ENCODE data around the gene MOB4. TPM values are rescaled to one million over a fixed set of nuclear protein-coding genes. Genes with fewer than 3 reads are reported as not detected.
A peak's percentile ranks its signal among the peaks of the same experiment; 100 is the strongest.
"Not testable (repeated sequence)": the region's sequence is repeated elsewhere in the genome, so short reads cannot be mapped to it uniquely, and the experiment has no call there.

The MOB4 gene
- total and polyA plus RNA-seq, 10 donors: 15.5 to 38.3 (median 23.7) TPM

- WGBS, 5 donors: 92 to 97% (median 95%) methylated on average over 9 of the region's 9 CpGs
- peaks cover 0 to 93% (median 37%) of the 10 kb centered on the region in 6 donors for H3K36me3 ChIP-seq
- H3K27me3 ChIP-seq (replicated peaks in 1 of 7): no peaks in the 10 kb centered on the region
Measured at GRCh38 chr2:197480165-197481036, 35.5 kb upstream of the MOB4 start.

GRCh38 chr2:197484248-197484647 lies 31.6 kb upstream of the MOB4 start:
- H3K4me1 ChIP-seq; H3K27me3 ChIP-seq (replicated peaks in 1 of 7); intact Hi-C loops (cut with DNase I; ENCODE audit: low total_unique reads); DNase-seq; H3K27ac ChIP-seq; H3K4me3 ChIP-seq: not testable (repeated sequence)
- Histone ChIP-seq H3K36me3 (peaks cover 0 to 95% (median 47%) of the 10 kb centered on the region in 6 donors), H3K9me3 (peaks cover 0 to 32% (median 26%) of the 10 kb centered on the region in 8 donors)
- WGBS, 5 donors: 84 to 92% (median 91%) methylated on average over 3 of the region's 3 CpGs

More at GRCh38 chr2:197480165-197481036, 35.5 kb upstream of the MOB4 start:
- H3K27ac ChIP-seq: no peak overlapping the region
- DNase-seq: no peak
- peaks cover 0 to 21% (median 4%) of the 10 kb centered on the region in 6 donors for H3K4me1 ChIP-seq
- peaks cover 0 to 32% (median 26%) of the 10 kb centered on the region in 8 donors for H3K9me3 ChIP-seq
- no peak overlapping the region for H3K4me3 ChIP-seq
- intact Hi-C loops (cut with DNase I; ENCODE audit: low total_unique reads): no loop called here
- TF ChIP-seq POLR2AphosphoS5 (IDR thresholded peaks at IDR 0.05): no peak
- TF ChIP-seq CTCF (IDR thresholded peaks at IDR 0.05 in 8 of 11, conservative IDR thresholded peaks at IDR 0.05 in 3 of 11): no peak
- no peak for TF ChIP-seq POLR2A (IDR thresholded peaks at IDR 0.05)

GRCh38 chr2:197486175-197486574 lies 29.7 kb upstream of the MOB4 start:
- TF ChIP-seq CTCF (IDR thresholded peaks at IDR 0.05 in 8 of 11, conservative IDR thresholded peaks at IDR 0.05 in 3 of 11): no peak
- TF ChIP-seq POLR2A (IDR thresholded peaks at IDR 0.05): no peak
- TF ChIP-seq POLR2AphosphoS5 (IDR thresholded peaks at IDR 0.05): no peak
- no peaks in the 10 kb centered on the region for H3K4me1 ChIP-seq
- H3K36me3 ChIP-seq: peaks cover under 1 to 98% (median 64%) of the 10 kb centered on the region in 6 donors
- no peak for DNase-seq
- intact Hi-C loops (cut with DNase I; ENCODE audit: low total_unique reads): no loop called here
- H3K4me3 ChIP-seq: no peak overlapping the region
- 92 to 96% (median 93%) methylated on average over 2 of the region's 2 CpGs for WGBS, 5 donors
- peaks cover 0 to 32% (median 26%) of the 10 kb centered on the region in 8 donors for H3K9me3 ChIP-seq
- no peaks in the 10 kb centered on the region for H3K27me3 ChIP-seq (replicated peaks in 1 of 7)
- H3K27ac ChIP-seq: no peak overlapping the region

GRCh38 chr2:197487385-197487784 lies 28.5 kb upstream of the MOB4 start:
- intact Hi-C loops (cut with DNase I; ENCODE audit: low total_unique reads): no loop called here
- H3K27ac ChIP-seq: no peak overlapping the region
- H3K4me3 ChIP-seq: no peak overlapping the region
- 92 to 97% (median 95%) methylated on average over 4 of the region's 4 CpGs for WGBS, 5 donors
- H3K36me3 ChIP-seq: peaks cover 7 to 100% (median 74%) of the 10 kb centered on the region in 6 donors
- no peak for DNase-seq
- TF ChIP-seq POLR2AphosphoS5 (IDR thresholded peaks at IDR 0.05) (peak in 1 of 3 donors; percentile 12), POLR2A (IDR thresholded peaks at IDR 0.05) (no peak)
- no peaks in the 10 kb centered on the region for H3K4me1 ChIP-seq
- no peaks in the 10 kb centered on the region for H3K27me3 ChIP-seq (replicated peaks in 1 of 7)
- peaks cover 0 to 25% (median 21%) of the 10 kb centered on the region in 8 donors for H3K9me3 ChIP-seq

- Histone ChIP-seq H3K27ac (no peak overlapping the region), H3K4me3 (no peak overlapping the region), H3K9me3 (no peaks in the 10 kb centered on the region), H3K27me3 (replicated peaks in 1 of 7) (no peaks in the 10 kb centered on the region), H3K4me1 (peaks cover 26 to 45% (median 32%) of the 10 kb centered on the region in 6 donors), H3K36me3 (peaks cover 7 to 74% (median 53%) of the 10 kb centered on the region in 6 donors)
- no peak for DNase-seq
- TF ChIP-seq CTCF (IDR thresholded peaks at IDR 0.05 in 8 of 11, conservative IDR thresholded peaks at IDR 0.05 in 3 of 11) (no peak), POLR2AphosphoS5 (IDR thresholded peaks at IDR 0.05) (no peak), POLR2A (IDR thresholded peaks at IDR 0.05) (no peak)
- intact Hi-C loops (cut with DNase I; ENCODE audit: low total_unique reads): no loop called here
- WGBS, 5 donors: 84 to 93% (median 89%) methylated on average over 2 of the region's 2 CpGs
Measured at GRCh38 chr2:197495433-197496134, 20.3 kb upstream of the MOB4 start.

All from spleen (tissue), 11 donors.